ENCODE measurements around the gene MAN2A2.

MAN2A2 gene

GRCh38 chr15:90960298-90961091, 57.4 kb downstream of the MAN2A2 start:
- no peak for DNase-seq (ENCODE audit: low read depth in 2 of 2)

DNA sequence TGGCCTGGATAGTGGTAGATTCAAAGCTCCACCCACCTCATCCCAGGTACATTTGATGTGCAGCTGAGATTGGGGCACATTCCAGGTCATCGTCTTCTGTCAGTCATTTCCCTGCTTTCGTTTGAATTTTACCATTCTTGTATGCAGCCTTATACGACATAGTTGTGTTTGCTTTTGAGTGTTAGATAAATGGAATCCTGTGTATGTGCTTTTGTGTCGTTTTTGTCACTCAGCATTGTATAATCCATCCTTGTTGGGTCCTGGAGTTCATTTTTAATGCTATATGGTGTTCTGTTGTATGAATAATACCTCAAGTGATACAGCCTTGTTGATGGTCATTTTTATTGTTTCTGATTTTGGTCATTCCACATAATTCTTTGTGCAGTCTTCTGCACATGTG, 58.9 kb downstream of the MAN2A2 start:
- DNase-seq (ENCODE audit: low read depth in 2 of 2): no peak

DNA sequence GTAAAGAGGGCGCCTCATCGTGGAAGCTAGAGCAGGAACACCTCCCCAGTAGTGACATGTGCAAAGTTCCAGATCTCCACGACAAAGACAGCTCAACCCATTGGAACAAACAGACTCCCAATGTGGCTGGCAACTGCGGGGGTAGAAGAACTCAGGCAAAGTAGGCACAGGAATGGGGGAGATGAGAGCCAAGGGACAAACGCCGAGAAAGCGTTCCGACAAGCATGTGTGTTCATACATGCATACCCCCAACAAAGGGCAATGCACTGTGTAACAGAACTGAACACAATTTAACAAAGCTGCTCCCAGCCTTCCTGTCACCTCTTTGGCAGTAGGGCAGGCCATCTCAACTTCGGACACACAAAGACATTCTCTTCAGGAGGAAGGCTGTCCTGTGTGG, 63.2 kb downstream of the MAN2A2 start:
- DNase-seq (ENCODE audit: low read depth in 2 of 2): no peak

- DNase-seq (ENCODE audit: low read depth in 2 of 2): no peak
Measured at GRCh38 chr15:90967206-90967605, 64.1 kb downstream of the MAN2A2 start.

DNA sequence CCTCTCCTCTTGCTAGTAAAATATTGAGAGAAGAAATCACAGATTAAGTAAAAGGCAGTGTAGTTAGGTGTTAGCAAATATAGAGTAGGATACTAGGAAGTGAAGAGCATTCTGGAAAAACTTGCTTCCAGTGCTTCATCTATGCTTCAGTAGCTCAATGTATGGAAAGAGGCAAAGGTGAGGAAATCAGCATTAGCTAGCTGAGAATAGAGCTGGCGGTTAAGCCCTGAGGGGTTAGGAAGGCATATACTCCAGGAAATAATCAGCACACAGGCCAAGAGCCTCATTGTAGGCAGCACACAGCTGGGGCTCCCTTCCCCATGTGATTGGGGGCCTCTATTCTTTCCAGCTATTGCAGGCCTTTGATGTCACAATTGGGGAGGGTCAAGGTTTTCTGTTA, 65.3 kb downstream of the MAN2A2 start:
- no peak for DNase-seq (ENCODE audit: low read depth in 2 of 2)

GRCh38 chr15:90970274-90970673, 67.2 kb downstream of the MAN2A2 start:
- DNase-seq (ENCODE audit: low read depth in 2 of 2): no peak

DNA sequence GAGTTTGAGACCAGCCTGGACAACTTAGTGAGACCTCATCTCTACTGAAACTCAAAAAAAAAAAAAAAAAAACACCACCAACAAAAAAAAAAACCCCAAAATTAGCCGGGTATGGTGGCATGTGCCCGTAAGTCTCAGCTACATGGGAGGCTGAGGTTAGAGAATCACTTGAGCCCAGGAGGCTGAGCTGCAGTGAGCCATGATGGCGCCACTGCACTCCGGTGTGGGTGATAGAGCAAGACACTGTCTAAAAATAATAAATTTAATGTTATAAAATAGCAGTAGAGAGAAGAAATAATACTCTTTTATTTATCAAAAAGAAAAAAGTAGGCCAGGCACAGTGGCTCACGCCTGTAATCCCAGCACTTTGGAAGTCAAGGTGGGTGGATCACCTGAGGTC, 69.0 kb downstream of the MAN2A2 start:
- no peak for DNase-seq (ENCODE audit: low read depth in 2 of 2)

Measured in stimulated activated CD4-positive, alpha-beta T cell treated with anti-CD3 and anti-CD28 coated beads, Interleukin-1b, Interleukin-23, amount 100 ng/mL, for 1 hour (primary cell).